HepG2 (cell line): ENCODE measurements around the gene NFE2L2. TPM values are rescaled to one million over a fixed set of nuclear protein-coding genes. Genes with fewer than 3 reads are reported as not detected.

ENCODE experiments used
- AFF4 ChIP-seq: sonication (generic); formaldehyde crosslinking; IDR thresholded peaks from 2 replicates; pipeline ENCODE4 v1.4.0; 2020; ENCODE audit warnings: missing genetic modification reagents
- GFI1 ChIP-seq: sonication (generic); formaldehyde crosslinking; IDR thresholded peaks from 2 replicates; pipeline ENCODE4 v1.5.0; 2020; ENCODE audit warnings: missing genetic modification reagents, mild to moderate bottlenecking, borderline replicate concordance
- LCORL ChIP-seq, 2 experiments: fragments of 450-650 bp in 1 of 2; sonication (generic) in 1 of 2; formaldehyde crosslinking in 1 of 2; IDR thresholded peaks; 2 replicates each; pipeline versions ENCODE4 v1.5.0 to v1.6.1; 2017 to 2020; ENCODE audit warnings: antibody characterized with exemption in 1 of 2, missing genetic modification reagents in 1 of 2
- MEF2D ChIP-seq: sonication (generic); formaldehyde crosslinking; IDR thresholded peaks from 2 replicates; pipeline ENCODE4 v1.5.1; 2020; ENCODE audit warnings: mild to moderate bottlenecking, missing genetic modification reagents
- PRDM15 ChIP-seq: sonication (generic); formaldehyde crosslinking; IDR thresholded peaks from 2 replicates; pipeline ENCODE4 v1.4.0; 2020; ENCODE audit warnings: missing genetic modification reagents
- RELA ChIP-seq: sonication (generic); formaldehyde crosslinking; IDR thresholded peaks from 2 replicates; pipeline ENCODE4 v1.4.0; 2020; ENCODE audit warnings: missing genetic modification reagents
- ZNF136 ChIP-seq: sonication (generic); formaldehyde crosslinking; IDR thresholded peaks from 2 replicates; pipeline ENCODE4 v1.8.1; 2022; ENCODE audit warnings: low read depth, mild to moderate bottlenecking, moderate library complexity, missing genetic modification reagents
- ZNF260 ChIP-seq: sonication (generic); formaldehyde crosslinking; IDR thresholded peaks from 2 replicates; pipeline ENCODE4 v1.4.0; 2020; ENCODE audit warnings: missing genetic modification reagents, low read depth, mild to moderate bottlenecking, borderline replicate concordance
- ZNF281 ChIP-seq: sonication (generic); formaldehyde crosslinking; IDR thresholded peaks from 2 replicates; pipeline ENCODE4 v1.4.0; 2020; ENCODE audit warnings: missing genetic modification reagents, borderline replicate concordance
- ZNF337 ChIP-seq: sonication (generic); formaldehyde crosslinking; IDR thresholded peaks from 2 replicates; pipeline ENCODE4 v1.5.1; 2020; ENCODE audit warnings: missing genetic modification reagents, low read depth, mild to moderate bottlenecking, borderline replicate concordance
- ZNF558 ChIP-seq: sonication (generic); formaldehyde crosslinking; IDR thresholded peaks from 2 replicates; pipeline ENCODE4 v1.9.0; 2022; ENCODE audit warnings: mild to moderate bottlenecking, missing genetic modification reagents, borderline replicate concordance
- ZNF616 ChIP-seq: sonication (generic); formaldehyde crosslinking; IDR thresholded peaks from 2 replicates; pipeline ENCODE4 v1.5.0; 2020; ENCODE audit warnings: low read depth, mild to moderate bottlenecking, missing genetic modification reagents
- ZNF749 ChIP-seq: sonication (generic); formaldehyde crosslinking; IDR thresholded peaks from 2 replicates; pipeline ENCODE4 v1.8.0; 2022; ENCODE audit warnings: mild to moderate bottlenecking, missing genetic modification reagents, moderate library complexity, borderline replicate concordance
- ZZZ3 ChIP-seq: sonication (generic); formaldehyde crosslinking; IDR thresholded peaks from 2 replicates; pipeline ENCODE4 v1.4.0; 2020; ENCODE audit warnings: missing genetic modification reagents, mild to moderate bottlenecking, borderline replicate concordance
- polyA plus RNA-seq, 8 experiments: library from polyadenylated mRNA; depleted of rRNA in 3 of 8; stranded (reverse) in 7 of 8; unstranded in 1 of 8; fragments of >200 nt; fragmentation: Illumina TruSeq in 4 of 8; extraction: Trizol in 4 of 8; gene quantifications; 2 replicates each; pipeline versions ENCODE4 v1.2.1 to v1.2.3, GENCODE V29; 2011 to 2016; ENCODE audit warnings: low read depth in 4 of 8, missing spikeins in 1 of 8, mixed read lengths in 1 of 8; ENCODE audit not compliant: insufficient read depth in 1 of 8
- total RNA-seq, 5 experiments: library from RNA; depleted of rRNA; stranded (reverse); fragments of >200 nt; fragmentation: Illumina TruSeq; extraction: Trizol; gene quantifications; 2 replicates each; pipeline ENCODE4 v1.2.3, GENCODE V29; 2016; ENCODE audit warnings: low read depth in 1 of 5

NFE2L2 gene
- total and polyA plus RNA-seq, 2 of the 13 experiments (the other 11 are each of a cell fraction or from before 2014, with no cell fraction given): 84.6 to 215 TPM

- TF ChIP-seq ZZZ3 (no peak; the same call in 1 of the 2 replicates), PRDM15 (CRISPR knock-in tag) (no peak; the same call in 1 of the 2 replicates), RELA (CRISPR knock-in tag) (peak; percentile 97), ZNF337 (CRISPR knock-in tag) (0 out of 2 replicates have a peak, but pooled peaks have one; percentile 24), ZNF749 (no peak; the same call in 1 of the 2 replicates), AFF4 (CRISPR knock-in tag) (peak; percentile 88), MEF2D (peak; percentile 98), LCORL (IDR thresholded peaks at IDR 0.05) (0 out of 2 replicates have a peak, but pooled peaks have one; percentile 8), LCORL (CRISPR knock-in tag; IDR thresholded peaks at IDR 0.05) (peak; percentile 97), ZNF616 (CRISPR knock-in tag) (no peak; the same call in 1 of the 2 replicates), GFI1 (CRISPR knock-in tag) (peak; percentile 95), ZNF260 (CRISPR knock-in tag) (no peak), ZNF136 (peak; percentile 96), ZNF558 (CRISPR knock-in tag) (peak; percentile 90), ZNF281 (CRISPR knock-in tag) (no peak; the same call in 1 of the 2 replicates)
These were observed at the start of gene NFE2L2 (continued) for GRCh38 chr2:177264693-177265587.
